ENCODE data around the gene PCDH12.

Gene PCDH12

GRCh38 chr5:141906517-141906916 lies 51.5 kb downstream of the PCDH12 start:
- H3K9me3 ChIP-seq (ENCODE audit: control extremely low read depth in 1 of 5, control insufficient read depth in 4 of 5, insufficient read depth in 2 of 5, low read depth in 1 of 5, low read length in 4 of 5) = no peaks in the 10 kb centered on the region
- no peak overlapping the region for H3K27ac ChIP-seq (ENCODE audit: insufficient read depth in 1 of 2, low read depth in 1 of 2, low read length in 2 of 2, poor library complexity in 1 of 2, severe bottlenecking in 2 of 2)
- peaks cover 0 to 3% (median 0%) of the 10 kb centered on the region in 5 experiments for H3K27me3 ChIP-seq (replicated peaks in 2 of 5; ENCODE audit: control insufficient read depth in 4 of 5, insufficient read depth in 5 of 5, low read length in 4 of 5)
- no peak overlapping the region for H3K4me3 ChIP-seq (ENCODE audit: control insufficient read depth in 1 of 7, extremely low read depth in 1 of 7, insufficient read depth in 4 of 7, low read depth in 2 of 7, low read length in 6 of 7)
- no peaks in the 10 kb centered on the region for H3K36me3 ChIP-seq (ENCODE audit: control insufficient read depth in 4 of 4, insufficient read depth in 4 of 4, low read length in 3 of 4)
- peaks cover 0 to 17% (median 0%) of the 10 kb centered on the region in 4 experiments for H3K4me1 ChIP-seq (ENCODE audit: control extremely low read depth in 1 of 4, control insufficient read depth in 4 of 4, insufficient read depth in 4 of 4, low read length in 3 of 4)
- CTCF ChIA-PET = interaction anchor here (1.0 to 2.6 kb wide), 5 partner anchors 9 to 54 kb away, joined by 3 to 14 read pairs (median 3); partner anchors contain the start of gene PCDH1
- POLR2A ChIA-PET = no interaction called here
- no CpG with 5 or more reads among the region's 1 CpG for WGBS (ENCODE audit: insufficient coverage)
- no peak for DNase-seq

GRCh38 chr5:141904551-141904950 lies 53.5 kb downstream of the PCDH12 start:
- H3K9me3 ChIP-seq (ENCODE audit: control extremely low read depth in 1 of 5, control insufficient read depth in 4 of 5, insufficient read depth in 2 of 5, low read depth in 1 of 5, low read length in 4 of 5) = no peaks in the 10 kb centered on the region
- no peak overlapping the region for H3K4me3 ChIP-seq (ENCODE audit: control insufficient read depth in 1 of 7, extremely low read depth in 1 of 7, insufficient read depth in 4 of 7, low read depth in 2 of 7, low read length in 6 of 7)
- 100% methylated on average over 5 of the region's 5 CpGs for WGBS (ENCODE audit: insufficient coverage)
- H3K27me3 ChIP-seq (replicated peaks in 2 of 5; ENCODE audit: control insufficient read depth in 4 of 5, insufficient read depth in 5 of 5, low read length in 4 of 5) = peaks cover 0 to 3% (median 0%) of the 10 kb centered on the region in 5 experiments
- ChIA-PET CTCF (interaction anchor here (1.5 to 2.6 kb wide), 3 partner anchors 11 to 23 kb away, joined by 3 to 14 read pairs (median 11); no protein-coding TSS in a partner anchor), POLR2A (no interaction called here)
- H3K27ac ChIP-seq (ENCODE audit: insufficient read depth in 1 of 2, low read depth in 1 of 2, low read length in 2 of 2, poor library complexity in 1 of 2, severe bottlenecking in 2 of 2) = no peak overlapping the region
- peaks cover 0 to 17% (median 0%) of the 10 kb centered on the region in 4 experiments for H3K4me1 ChIP-seq (ENCODE audit: control extremely low read depth in 1 of 4, control insufficient read depth in 4 of 4, insufficient read depth in 4 of 4, low read length in 3 of 4)
- no peaks in the 10 kb centered on the region for H3K36me3 ChIP-seq (ENCODE audit: control insufficient read depth in 4 of 4, insufficient read depth in 4 of 4, low read length in 3 of 4)
- no peak for DNase-seq

GRCh38 chr5:141903261-141903660 lies 54.7 kb downstream of the PCDH12 start:
- Histone ChIP-seq H3K27me3 (replicated peaks in 2 of 5; ENCODE audit: control insufficient read depth in 4 of 5, insufficient read depth in 5 of 5, low read length in 4 of 5) (peaks cover 0 to 3% (median 0%) of the 10 kb centered on the region in 5 experiments), H3K4me3 (ENCODE audit: control insufficient read depth in 1 of 7, extremely low read depth in 1 of 7, insufficient read depth in 4 of 7, low read depth in 2 of 7, low read length in 6 of 7) (no peak overlapping the region), H3K36me3 (ENCODE audit: control insufficient read depth in 4 of 4, insufficient read depth in 4 of 4, low read length in 3 of 4) (no peaks in the 10 kb centered on the region), H3K4me1 (ENCODE audit: control extremely low read depth in 1 of 4, control insufficient read depth in 4 of 4, insufficient read depth in 4 of 4, low read length in 3 of 4) (peaks cover 0 to 17% (median 0%) of the 10 kb centered on the region in 4 experiments), H3K9me3 (ENCODE audit: control extremely low read depth in 1 of 5, control insufficient read depth in 4 of 5, insufficient read depth in 2 of 5, low read depth in 1 of 5, low read length in 4 of 5) (no peaks in the 10 kb centered on the region), H3K27ac (ENCODE audit: insufficient read depth in 1 of 2, low read depth in 1 of 2, low read length in 2 of 2, poor library complexity in 1 of 2, severe bottlenecking in 2 of 2) (no peak overlapping the region)
- ChIA-PET POLR2A (no interaction called here), CTCF (interaction anchor here (1.0 to 2.4 kb wide), 5 partner anchors 13 to 210 kb away, joined by 3 to 11 read pairs (median 3); no protein-coding TSS in a partner anchor)
- peak in 2 of 3 donors; percentile 73 to 76 for DNase-seq
- 75% methylated on average over 2 of the region's 4 CpGs for WGBS (ENCODE audit: insufficient coverage)

DNA sequence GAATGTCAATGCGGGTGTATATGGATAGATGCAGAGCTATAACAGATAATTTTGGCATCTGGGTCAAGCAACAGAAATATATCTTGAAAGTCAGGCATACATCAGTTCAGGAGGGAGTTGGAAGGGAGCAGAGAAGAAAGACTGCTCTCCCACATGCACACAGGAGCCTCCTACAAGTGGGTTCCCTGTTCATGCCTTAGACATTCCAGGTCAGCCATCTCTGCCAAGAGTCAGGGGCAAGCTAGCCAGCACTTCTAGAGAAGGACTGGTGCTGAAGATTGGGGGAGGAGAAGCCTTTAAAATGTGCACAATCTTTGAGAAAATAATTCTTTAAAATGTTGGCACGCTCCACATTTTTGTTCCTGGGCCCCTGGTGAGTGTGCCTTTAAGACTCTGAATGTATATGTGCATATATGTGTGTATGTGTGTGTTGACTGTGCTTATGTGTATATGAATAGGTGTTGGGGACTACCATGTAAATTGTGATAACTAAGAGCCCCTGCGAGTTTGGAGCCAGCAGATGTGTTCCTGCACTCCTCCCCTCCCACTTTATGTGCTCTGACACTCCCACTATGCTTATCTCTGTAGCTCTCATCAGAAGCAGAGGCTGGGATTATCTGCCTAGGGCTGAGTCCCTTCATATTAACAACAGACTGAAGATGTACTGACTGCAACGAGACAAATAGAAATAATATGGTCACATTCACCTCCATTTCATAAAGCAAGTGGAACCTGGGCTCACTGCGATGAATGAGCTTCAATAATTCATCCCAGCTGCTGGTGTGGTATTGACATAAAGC lies 55.8 kb downstream of the PCDH12 start:
- no peak overlapping the region for H3K4me3 ChIP-seq (ENCODE audit: control insufficient read depth in 1 of 7, extremely low read depth in 1 of 7, insufficient read depth in 4 of 7, low read depth in 2 of 7, low read length in 6 of 7)
- H3K27ac ChIP-seq (ENCODE audit: insufficient read depth in 1 of 2, low read depth in 1 of 2, low read length in 2 of 2, poor library complexity in 1 of 2, severe bottlenecking in 2 of 2) = no peak overlapping the region
- CTCF ChIA-PET = interaction anchor here (0.7 to 2.4 kb wide), 5 partner anchors 11 to 282 kb away, joined by 3 to 11 read pairs (median 3); no protein-coding TSS in a partner anchor
- H3K27me3 ChIP-seq (replicated peaks in 2 of 5; ENCODE audit: control insufficient read depth in 4 of 5, insufficient read depth in 5 of 5, low read length in 4 of 5) = peaks cover 0 to 3% (median 0%) of the 10 kb centered on the region in 5 experiments
- DNase-seq = no peak
- H3K9me3 ChIP-seq (ENCODE audit: control extremely low read depth in 1 of 5, control insufficient read depth in 4 of 5, insufficient read depth in 2 of 5, low read depth in 1 of 5, low read length in 4 of 5) = no peaks in the 10 kb centered on the region
- POLR2A ChIA-PET = interaction anchor here (0.6 kb wide), 1 partner anchor 8 kb away, joined by 6 read pairs; no protein-coding TSS in a partner anchor
- H3K36me3 ChIP-seq (ENCODE audit: control insufficient read depth in 4 of 4, insufficient read depth in 4 of 4, low read length in 3 of 4) = no peaks in the 10 kb centered on the region
- peaks cover 0 to 17% (median 0%) of the 10 kb centered on the region in 4 experiments for H3K4me1 ChIP-seq (ENCODE audit: control extremely low read depth in 1 of 4, control insufficient read depth in 4 of 4, insufficient read depth in 4 of 4, low read length in 3 of 4)
- 96% methylated on average over 3 of the region's 5 CpGs for WGBS (ENCODE audit: insufficient coverage)

GRCh38 chr5:141898448-141899049 lies 59.5 kb downstream of the PCDH12 start:
- peaks cover 0 to 11% (median 0%) of the 10 kb centered on the region in 4 experiments for H3K4me1 ChIP-seq (ENCODE audit: control extremely low read depth in 1 of 4, control insufficient read depth in 4 of 4, insufficient read depth in 4 of 4, low read length in 3 of 4)
- ChIA-PET POLR2A (no interaction called here), CTCF (interaction anchor here (1.2 kb wide), 1 partner anchor 62 kb away, joined by 4 read pairs; no protein-coding TSS in a partner anchor)
- WGBS (ENCODE audit: insufficient coverage) = 100% methylated on average over 1 of the region's 2 CpGs
- H3K36me3 ChIP-seq (ENCODE audit: control insufficient read depth in 4 of 4, insufficient read depth in 4 of 4, low read length in 3 of 4) = no peaks in the 10 kb centered on the region
- H3K9me3 ChIP-seq (ENCODE audit: control extremely low read depth in 1 of 5, control insufficient read depth in 4 of 5, insufficient read depth in 2 of 5, low read depth in 1 of 5, low read length in 4 of 5) = no peaks in the 10 kb centered on the region
- H3K27ac ChIP-seq (ENCODE audit: insufficient read depth in 1 of 2, low read depth in 1 of 2, low read length in 2 of 2, poor library complexity in 1 of 2, severe bottlenecking in 2 of 2) = no peak overlapping the region
- no peak overlapping the region for H3K4me3 ChIP-seq (ENCODE audit: control insufficient read depth in 1 of 7, extremely low read depth in 1 of 7, insufficient read depth in 4 of 7, low read depth in 2 of 7, low read length in 6 of 7)
- H3K27me3 ChIP-seq (replicated peaks in 2 of 5; ENCODE audit: control insufficient read depth in 4 of 5, insufficient read depth in 5 of 5, low read length in 4 of 5) = peaks cover 0 to 3% (median 0%) of the 10 kb centered on the region in 5 experiments
- DNase-seq = no peak

- Histone ChIP-seq H3K27ac (ENCODE audit: insufficient read depth in 1 of 2, low read depth in 1 of 2, low read length in 2 of 2, poor library complexity in 1 of 2, severe bottlenecking in 2 of 2) (no peak overlapping the region), H3K36me3 (ENCODE audit: control insufficient read depth in 4 of 4, insufficient read depth in 4 of 4, low read length in 3 of 4) (no peaks in the 10 kb centered on the region), H3K4me1 (ENCODE audit: control extremely low read depth in 1 of 4, control insufficient read depth in 4 of 4, insufficient read depth in 4 of 4, low read length in 3 of 4) (no peaks in the 10 kb centered on the region), H3K4me3 (ENCODE audit: control insufficient read depth in 1 of 7, extremely low read depth in 1 of 7, insufficient read depth in 4 of 7, low read depth in 2 of 7, low read length in 6 of 7) (no peak overlapping the region), H3K27me3 (replicated peaks in 2 of 5; ENCODE audit: control insufficient read depth in 4 of 5, insufficient read depth in 5 of 5, low read length in 4 of 5) (peaks cover 0 to 3% (median 0%) of the 10 kb centered on the region in 5 experiments), H3K9me3 (ENCODE audit: control extremely low read depth in 1 of 5, control insufficient read depth in 4 of 5, insufficient read depth in 2 of 5, low read depth in 1 of 5, low read length in 4 of 5) (no peaks in the 10 kb centered on the region)
- 100% methylated on average over 1 of the region's 4 CpGs for WGBS (ENCODE audit: insufficient coverage)
- DNase-seq = no peak
- ChIA-PET POLR2A (no interaction called here), CTCF (no interaction called here)
These were observed 60.6 kb downstream of the PCDH12 start for GRCh38 chr5:141897425-141897824.

Data from common myeloid progenitor, CD34-positive (primary cell).